HepG2 (cell line): Measurements from ENCODE around the gene CDK14. TPM values are rescaled to one million over a fixed set of nuclear protein-coding genes. Genes with fewer than 3 reads are reported as not detected.

ENCODE experiments used
- ATAC-seq: fragments of 200-7000 bp; cut with Tn5 transposase; 3 replicates; pipeline ENCODE4 v1.9.1; 2020; ENCODE audit warnings: mild to moderate bottlenecking, moderate library complexity
- BruUV-seq: library from RNA; stranded (reverse); fragments of 400-500 nt; replicated peaks from 2 replicates; lab custom pipeline; 2021; lab: Mats Ljungman, UMichigan
- CTCF ChIA-PET: fragments of 300-600 bp; formaldehyde crosslinking; extraction: SDS; loops from one replicate; lab custom pipeline; 2021; ENCODE audit warnings: low total read pairs, inconsistent platforms, low intra/inter-chr PET ratio; lab: Yijun Ruan, JAX
- POLR2A ChIA-PET: fragments of 350-600 bp; sonication (Branson Sonifier 250); formaldehyde crosslinking; loops from one replicate; lab custom pipeline; 2020; ENCODE audit warnings: antibody characterized with exemption, inconsistent platforms; lab: Yijun Ruan, JAX
- DNase-seq: peaks from one replicate; pipeline ENCODE4 v3.0.0-alpha.2; 2015; ENCODE audit warnings: low spot score
- FAIRE-seq: peaks from 3 replicates; lab custom pipeline; 2011; peaks lifted over from hg19 to GRCh38; lab: Jason Lieb, UNC
- H2AFZ ChIP-seq: one replicate; pipeline ENCODE4 v1.6.1; 2011; ENCODE audit warnings: low read length, inconsistent platforms
- H3K27ac ChIP-seq: fragments of 300-600 bp; 3 replicates; pipeline ENCODE4 v1.8.0; 2011; ENCODE audit warnings: mixed run types, mild to moderate bottlenecking, mixed read lengths, low read length, inconsistent platforms; ENCODE audit not compliant: insufficient read depth; ENCODE audit errors: extremely low read length
- H3K27me3 ChIP-seq, 2 experiments: fragments of 200-600 bp in 1 of 2; 2 replicates in 1 of 2; 3 replicates in 1 of 2; pipeline versions ENCODE4 v1.6.0 to v1.8.0; 2011; ENCODE audit warnings: low read length in 2 of 2, mild to moderate bottlenecking in 2 of 2, moderate library complexity in 2 of 2, inconsistent platforms in 1 of 2; ENCODE audit not compliant: insufficient read depth in 2 of 2, control insufficient read depth in 1 of 2
- H3K36me3 ChIP-seq, 2 experiments: fragments of 200-600 bp in 1 of 2; replicated peaks in 1 of 2; 2 replicates in 1 of 2; 3 replicates in 1 of 2; pipeline versions ENCODE4 v1.5.1 to v1.8.0; 2011; ENCODE audit warnings: low read length in 2 of 2, inconsistent platforms in 1 of 2; ENCODE audit not compliant: insufficient read depth in 2 of 2, control insufficient read depth in 1 of 2
- H3K4me1 ChIP-seq: 2 replicates; pipeline ENCODE4 v1.5.1; 2012; ENCODE audit warnings: low read length, inconsistent platforms; ENCODE audit not compliant: insufficient read depth
- H3K4me2 ChIP-seq: 2 replicates; pipeline ENCODE4 v1.6.0; 2011; ENCODE audit warnings: low read depth, low read length, inconsistent platforms
- H3K4me3 ChIP-seq, 3 experiments: fragments of 200-600 bp in 1 of 3; sonication (generic), shearing (Covaris generic) in 1 of 3; replicated peaks in 1 of 3; 2 replicates each; pipeline ENCODE4 v1.5.1; 2011 to 2016; ENCODE audit warnings: low read length in 3 of 3, inconsistent platforms in 2 of 3, low read depth in 2 of 3, mild to moderate bottlenecking in 2 of 3, control low read depth in 1 of 3, mixed read lengths in 1 of 3; ENCODE audit not compliant: insufficient read depth in 1 of 3
- H3K79me2 ChIP-seq: one replicate; pipeline ENCODE4 v1.6.1; 2011; ENCODE audit warnings: low read length, inconsistent platforms; ENCODE audit not compliant: insufficient read depth
- H3K9ac ChIP-seq: 2 replicates; pipeline ENCODE4 v1.6.0; 2011; ENCODE audit warnings: mild to moderate bottlenecking, low read depth, low read length, inconsistent platforms; ENCODE audit not compliant: insufficient read depth
- H3K9me3 ChIP-seq: 2 replicates; pipeline ENCODE4 v1.5.1; 2012; ENCODE audit warnings: mild to moderate bottlenecking, low read length
- H4K20me1 ChIP-seq: 2 replicates; pipeline ENCODE4 v1.6.0; 2011; ENCODE audit warnings: inconsistent platforms, mild to moderate bottlenecking, low read length, moderate library complexity; ENCODE audit not compliant: insufficient read depth
- DDIT3 ChIP-seq: sonication (generic); formaldehyde crosslinking; IDR thresholded peaks from 2 replicates; pipeline ENCODE4 v1.4.0; 2020; ENCODE audit warnings: mild to moderate bottlenecking, missing genetic modification reagents
- ELK4 ChIP-seq: sonication (generic); formaldehyde crosslinking; IDR thresholded peaks from 2 replicates; pipeline ENCODE4 v1.9.0; 2021; ENCODE audit warnings: missing genetic modification reagents, borderline replicate concordance
- ERF ChIP-seq: IDR thresholded peaks from 2 replicates; pipeline ENCODE4 v1.6.1; 2018; ENCODE audit warnings: missing biosample characterization, missing genetic modification reagents
- FIP1L1 ChIP-seq: fragments of 200-400 bp; formaldehyde crosslinking; IDR thresholded peaks from 2 replicates; pipeline ENCODE4 v1.6.1; 2018; ENCODE audit warnings: low read depth, mild to moderate bottlenecking, low read length, moderate library complexity, borderline replicate concordance; ENCODE audit not compliant: insufficient read depth
- JUND ChIP-seq: sonication (generic); formaldehyde crosslinking; IDR thresholded peaks from 2 replicates; pipeline ENCODE4 v1.8.0; 2022; ENCODE audit warnings: mild to moderate bottlenecking, missing genetic modification reagents
- MNT ChIP-seq: fragments of 450-650 bp; IDR thresholded peaks from 2 replicates; pipeline ENCODE4 v1.6.1; 2016
- SRF ChIP-seq: IDR thresholded peaks from 2 replicates; pipeline ENCODE4 v1.6.1; 2011; ENCODE audit warnings: mild to moderate bottlenecking, low read depth, low read length, moderate library complexity
- TOPORS ChIP-seq: sonication (generic); formaldehyde crosslinking; IDR thresholded peaks from 2 replicates; pipeline ENCODE4 v1.8.0; 2023; ENCODE audit warnings: mild to moderate bottlenecking, missing genetic modification reagents
- YY1 ChIP-seq: IDR thresholded peaks from 2 replicates; pipeline ENCODE4 v1.6.1; 2011; ENCODE audit warnings: low read length, low read depth, moderate library complexity, mild to moderate bottlenecking; ENCODE audit not compliant: insufficient read depth, insufficient replicate concordance
- ZNF136 ChIP-seq: sonication (generic); formaldehyde crosslinking; IDR thresholded peaks from 2 replicates; pipeline ENCODE4 v1.8.1; 2022; ENCODE audit warnings: low read depth, mild to moderate bottlenecking, moderate library complexity, missing genetic modification reagents
- ZNF75D ChIP-seq: sonication (generic); formaldehyde crosslinking; IDR thresholded peaks from 2 replicates; pipeline ENCODE4 v1.8.1; 2023; ENCODE audit warnings: missing genetic modification reagents, mild to moderate bottlenecking, borderline replicate concordance
- ZNF782 ChIP-seq: sonication (generic); formaldehyde crosslinking; IDR thresholded peaks from 2 replicates; pipeline ENCODE4 v1.4.0; 2020; ENCODE audit warnings: missing genetic modification reagents, mild to moderate bottlenecking, borderline replicate concordance
- WGBS: methylation state at CpG from one replicate; pipeline ENCODE4 v1.1.6; 2017; ENCODE audit warnings: low lambda C conversion rate; 5-methylcytosine and 5-hydroxymethylcytosine counted together
- in situ Hi-C: cut with HindIII; loops from 2 replicates; pipeline ENCODE4 v1.10.0; 2017; ENCODE audit warnings: low pct_unique_long_range_greater_than_20kb; ENCODE audit not compliant: extremely low pct_ligation_motif_present
- intact Hi-C: fragments of 100-400 bp; cut with micrococcal nuclease; formaldehyde crosslinking; loops from one replicate; pipeline ENCODE4 v1.10.0; 2022; ENCODE audit not compliant: unreplicated experiment
- polyA plus RNA-seq, 8 experiments: library from polyadenylated mRNA; depleted of rRNA in 3 of 8; stranded (reverse) in 7 of 8; unstranded in 1 of 8; fragments of >200 nt; fragmentation: Illumina TruSeq in 4 of 8; extraction: Trizol in 4 of 8; gene quantifications; 2 replicates each; pipeline versions ENCODE4 v1.2.1 to v1.2.3, GENCODE V29; 2011 to 2016; ENCODE audit warnings: low read depth in 4 of 8, missing spikeins in 1 of 8, mixed read lengths in 1 of 8; ENCODE audit not compliant: insufficient read depth in 1 of 8
- total RNA-seq, 5 experiments: library from RNA; depleted of rRNA; stranded (reverse); fragments of >200 nt; fragmentation: Illumina TruSeq; extraction: Trizol; gene quantifications; 2 replicates each; pipeline ENCODE4 v1.2.3, GENCODE V29; 2016; ENCODE audit warnings: low read depth in 1 of 5

Gene CDK14
- total and polyA plus RNA-seq, 2 of the 13 experiments (the other 11 are each of a cell fraction or from before 2014, with no cell fraction given): 0.26 to 0.71 TPM

- TF ChIP-seq ERF (CRISPR knock-in tag): no peak
- no peak for TF ChIP-seq ZNF136 (CRISPR knock-in tag)
- no peak for TF ChIP-seq ZNF75D (CRISPR knock-in tag)
- TF ChIP-seq DDIT3 (CRISPR knock-in tag): no peak
- TF ChIP-seq TOPORS: no peak
- TF ChIP-seq YY1: no peak
- no peak for TF ChIP-seq ELK4 (CRISPR knock-in tag)
- TF ChIP-seq SRF: no peak
- TF ChIP-seq JUND: no peak
- TF ChIP-seq MNT: no peak
- TF ChIP-seq FIP1L1: no peak
- no peak for TF ChIP-seq ZNF782 (CRISPR knock-in tag)
- Histone ChIP-seq H4K20me1 (no peaks in the 10 kb centered on the region), H3K36me3 (no peaks in the 10 kb centered on the region), H3K79me2 (no peaks in the 10 kb centered on the region), H3K4me3 (no peak overlapping the region), H2AFZ (no peak overlapping the region), H3K27me3 (no peaks in the 10 kb centered on the region), H3K27ac (no peak overlapping the region), H3K9ac (no peak overlapping the region), H3K4me2 (no peak overlapping the region), H3K9me3 (no peaks in the 10 kb centered on the region), H3K4me1 (no peaks in the 10 kb centered on the region)
- 3% methylated on average over 4 of the region's 4 CpGs for WGBS
- in situ Hi-C loops (no loop called here), intact Hi-C loops (no loop called here)
- ChIA-PET POLR2A (no interaction called here), CTCF (no interaction called here)
- FAIRE-seq (no peak), DNase-seq (no peak), ATAC-seq (no peak)
- no TSS peak for BruUV-seq
Observed at GRCh38 chr7:90666186-90666585, 70.1 kb downstream of the CDK14 start.
